RWPE2 (cell line): ENCODE data around the gene RPS4Y1.

Experiments used
- ATAC-seq: fragments of 200-7000 bp; cut with Tn5 transposase; 3 replicates; pipeline ENCODE4 v1.9.1; 2021; ENCODE audit warnings: low read depth
- DNase-seq: peaks from one replicate; pipeline ENCODE4 v3.0.0-alpha.2; 2020; ENCODE audit warnings: low spot score
- H3K27ac ChIP-seq: fragments of 450-650 bp; 2 replicates; pipeline ENCODE4 v1.5.1; 2017; ENCODE audit warnings: mild to moderate bottlenecking; ENCODE audit not compliant: poor library complexity, severe bottlenecking
- H3K27me3 ChIP-seq: fragments of 250-450 bp; sonication (Bioruptor Pico); 2 replicates; pipeline ENCODE4 v1.5.1; 2021; ENCODE audit warnings: mild to moderate bottlenecking, moderate library complexity; ENCODE audit not compliant: insufficient read depth, poor library complexity, severe bottlenecking
- H3K36me3 ChIP-seq: fragments of 250-450 bp; sonication (Bioruptor Pico); 2 replicates; pipeline ENCODE4 v1.5.1; 2020; ENCODE audit warnings: low read depth, mild to moderate bottlenecking, moderate library complexity
- H3K4me1 ChIP-seq: fragments of 250-450 bp; sonication (Bioruptor Pico); 2 replicates; pipeline ENCODE4 v1.5.1; 2021; ENCODE audit warnings: mild to moderate bottlenecking, moderate library complexity; ENCODE audit not compliant: insufficient read depth, poor library complexity, severe bottlenecking
- H3K4me3 ChIP-seq: fragments of 250-450 bp; sonication (Bioruptor Pico); 2 replicates; pipeline ENCODE4 v1.5.1; 2021; ENCODE audit warnings: mild to moderate bottlenecking, moderate library complexity; ENCODE audit not compliant: severe bottlenecking
- H3K9me3 ChIP-seq: fragments of 250-450 bp; sonication (Bioruptor Pico); 2 replicates; pipeline ENCODE4 v1.5.1; 2021; ENCODE audit warnings: mild to moderate bottlenecking, moderate library complexity; ENCODE audit not compliant: severe bottlenecking
- CTCF ChIP-seq: fragments of 450-650 bp; IDR thresholded peaks from one replicate; pipeline ENCODE4 v1.5.1; 2017; ENCODE audit warnings: mild to moderate bottlenecking, moderate library complexity; ENCODE audit not compliant: poor library complexity, severe bottlenecking

The RPS4Y1 gene

DNA sequence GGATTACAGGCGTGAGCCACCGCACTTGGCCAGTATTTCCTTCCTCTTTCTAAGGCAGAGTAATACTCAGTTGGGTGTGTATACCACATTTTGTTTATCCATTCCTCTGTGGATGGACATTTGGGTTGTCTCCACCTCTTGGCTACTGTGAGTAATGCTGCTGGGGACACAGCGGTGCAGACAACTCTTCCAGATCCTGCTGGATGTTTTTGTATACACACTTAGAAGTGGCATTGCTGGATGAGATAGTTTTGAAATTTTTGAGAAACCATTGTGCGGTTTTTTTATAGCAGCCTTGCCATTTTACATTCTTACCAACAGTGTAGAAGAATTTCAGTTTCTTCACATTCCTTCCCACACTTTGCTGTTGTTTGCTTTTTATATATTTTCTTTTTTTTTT lies 16.3 kb downstream of the RPS4Y1 start:
- Histone ChIP-seq H3K9me3 (no peaks in the 10 kb centered on the region), H3K27ac (no peak overlapping the region), H3K36me3 (peaks cover 100% of the 10 kb centered on the region), H3K4me3 (no peak overlapping the region), H3K27me3 (no peaks in the 10 kb centered on the region), H3K4me1 (peaks cover 35% of the 10 kb centered on the region)
- TF ChIP-seq CTCF: peak; percentile 30
- ATAC-seq (peak; percentile 50), DNase-seq (no peak)

DNA sequence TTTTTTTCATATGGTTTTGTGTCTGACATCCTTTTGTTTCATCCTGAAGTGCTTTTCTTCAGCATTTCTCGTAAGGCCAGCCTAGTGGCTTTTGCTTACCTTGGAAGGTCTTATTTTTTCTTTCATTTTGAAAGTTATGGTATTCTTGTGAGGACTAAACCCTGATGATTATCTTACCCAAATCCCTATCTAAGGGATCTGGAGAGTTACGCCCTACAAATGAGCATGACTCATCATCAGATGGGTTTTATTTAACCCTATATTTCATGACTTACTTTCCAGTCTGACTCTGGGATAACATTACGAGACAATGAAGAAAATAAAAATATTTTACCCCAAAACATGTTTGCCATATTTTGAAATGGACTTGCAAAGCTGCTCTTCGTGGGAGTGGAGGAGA lies 18.4 kb downstream of the RPS4Y1 start:
- TF ChIP-seq CTCF: no peak
- peak; percentile 28; the same call in 1 of the 3 replicates for ATAC-seq

DNA sequence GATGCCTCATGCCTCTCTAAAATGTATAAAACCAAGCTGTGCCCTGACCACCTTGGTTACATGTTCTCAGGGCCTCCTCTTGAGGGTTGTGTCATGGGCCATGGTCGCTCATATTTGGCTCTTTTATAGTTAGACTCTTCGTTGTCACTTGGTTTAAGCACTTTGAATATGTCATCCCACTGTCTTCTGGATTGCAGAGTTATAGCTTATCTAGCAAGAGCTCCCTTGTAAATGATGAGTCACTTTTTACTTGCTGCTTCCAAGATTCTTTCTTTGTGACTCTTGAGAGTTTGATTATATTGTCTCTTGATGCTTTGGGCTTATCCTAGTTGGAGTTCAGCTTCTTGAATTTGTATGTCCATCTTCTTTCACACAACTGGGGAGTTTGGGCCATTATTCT lies 19.1 kb downstream of the RPS4Y1 start:
- Histone ChIP-seq H3K9me3 (no peaks in the 10 kb centered on the region), H3K27ac (peak overlapping the region; percentile 37), H3K4me1 (peaks cover 35% of the 10 kb centered on the region), H3K36me3 (peaks cover 100% of the 10 kb centered on the region), H3K27me3 (no peaks in the 10 kb centered on the region), H3K4me3 (no peak overlapping the region)
- DNase-seq (no peak), ATAC-seq (peak; percentile 83)
- TF ChIP-seq CTCF: no peak

More for the DNA sequence above, 18.4 kb downstream of the RPS4Y1 start:
- Histone ChIP-seq H3K27me3 (no peaks in the 10 kb centered on the region), H3K27ac (peak overlapping the region; percentile 37), H3K4me3 (no peak overlapping the region), H3K36me3 (peaks cover 100% of the 10 kb centered on the region), H3K9me3 (no peaks in the 10 kb centered on the region), H3K4me1 (peaks cover 35% of the 10 kb centered on the region)
- DNase-seq: no peak

- no peak for TF ChIP-seq CTCF
- no peaks in the 10 kb centered on the region for H3K4me1 ChIP-seq
- H3K9me3 ChIP-seq: no peaks in the 10 kb centered on the region
- peaks cover 80% of the 10 kb centered on the region for H3K36me3 ChIP-seq
- ATAC-seq (no peak), DNase-seq (no peak)
- H3K27me3 ChIP-seq: no peaks in the 10 kb centered on the region
- H3K4me3 ChIP-seq: no peak overlapping the region
- no peak overlapping the region for H3K27ac ChIP-seq
Measured at GRCh38 chrY:2866581-2866980, 25.2 kb downstream of the RPS4Y1 start.

GRCh38 chrY:2867469-2867868 lies 26.1 kb downstream of the RPS4Y1 start:
- H3K4me1 ChIP-seq: no peaks in the 10 kb centered on the region
- H3K27me3 ChIP-seq: no peaks in the 10 kb centered on the region
- no peak for ATAC-seq
- H3K27ac ChIP-seq: no peak overlapping the region
- peaks cover 72% of the 10 kb centered on the region for H3K36me3 ChIP-seq
- no peak for TF ChIP-seq CTCF
- no peak for DNase-seq
- no peaks in the 10 kb centered on the region for H3K9me3 ChIP-seq
- H3K4me3 ChIP-seq: no peak overlapping the region
